SU-DHL-6 (cell line): ENCODE data around the gene PBXIP1.

ENCODE experiments used
- H2AFZ ChIP-seq: fragments of 200-600 bp; sonication (generic); 2 replicates; pipeline ENCODE4 v1.6.1; 2014; ENCODE audit warnings: low read depth, mild to moderate bottlenecking, moderate library complexity, mixed read lengths, antibody characterized with exemption, low read length; ENCODE audit not compliant: severe bottlenecking
- H3F3A ChIP-seq: fragments of 200-600 bp; shearing (Covaris generic); 2 replicates; pipeline ENCODE4 v1.6.0; 2016; ENCODE audit warnings: antibody characterized with exemption, mild to moderate bottlenecking; ENCODE audit not compliant: insufficient read depth
- H3K27ac ChIP-seq: fragments of 200-600 bp; sonication (generic); 2 replicates; pipeline ENCODE4 v1.5.1; 2016; ENCODE audit warnings: low read depth, mild to moderate bottlenecking, low read length, moderate library complexity, mixed read lengths
- H3K27me3 ChIP-seq: fragments of 200-600 bp; sonication (generic), shearing (Covaris generic); 2 replicates; pipeline ENCODE4 v1.6.0; 2014; ENCODE audit warnings: mild to moderate bottlenecking, low read length
- H3K36me3 ChIP-seq: fragments of 200-600 bp; sonication (generic); 2 replicates; pipeline ENCODE4 v1.6.1; 2014; ENCODE audit warnings: mild to moderate bottlenecking, low read length, mixed read lengths
- H3K4me2 ChIP-seq: fragments of 300-600, 200-600 bp; shearing (Covaris generic), sonication (generic); 2 replicates; pipeline ENCODE4 v1.6.0; 2014; ENCODE audit warnings: low read length, low read depth, mild to moderate bottlenecking; ENCODE audit not compliant: poor library complexity, severe bottlenecking
- H3K4me3 ChIP-seq: fragments of 200-600 bp; sonication (generic); 2 replicates; pipeline ENCODE4 v1.5.1; 2014; ENCODE audit warnings: antibody characterized with exemption, low read length, mild to moderate bottlenecking, mixed read lengths; ENCODE audit not compliant: insufficient read depth, poor library complexity, severe bottlenecking
- H3K79me2 ChIP-seq: fragments of 200-600 bp; sonication (generic); 2 replicates; pipeline ENCODE4 v1.6.1; 2014; ENCODE audit warnings: mild to moderate bottlenecking, low read length, moderate library complexity; ENCODE audit not compliant: insufficient read depth
- H3K9ac ChIP-seq: fragments of 200-600 bp; sonication (generic); 2 replicates; pipeline ENCODE4 v1.7.0; 2014; ENCODE audit warnings: mild to moderate bottlenecking, low read length
- H3K9me2 ChIP-seq: fragments of 200-600 bp; sonication (generic); replicated peaks from 2 replicates; pipeline ENCODE4 v1.6.1; 2014; ENCODE audit warnings: low read length; ENCODE audit not compliant: insufficient read depth
- H3K9me3 ChIP-seq: fragments of 200-600 bp; sonication (generic); 2 replicates; pipeline ENCODE4 v1.6.1; 2014; ENCODE audit warnings: low read length, mixed read lengths; ENCODE audit not compliant: insufficient read depth
- H4K20me1 ChIP-seq: fragments of 200-600 bp; sonication (generic); 2 replicates; pipeline ENCODE4 v1.6.1; 2014; ENCODE audit warnings: low read depth, mild to moderate bottlenecking, antibody characterized with exemption, low read length, moderate library complexity, mixed read lengths
- CTCF ChIP-seq: fragments of 200-600 bp; sonication (generic); IDR thresholded peaks from one replicate; pipeline ENCODE4 v1.5.1; 2017; ENCODE audit warnings: antibody characterized with exemption, mild to moderate bottlenecking, low read length, moderate library complexity; ENCODE audit not compliant: insufficient read depth, poor library complexity, severe bottlenecking
- EZH2phosphoT487 ChIP-seq: fragments of 200-600 bp; sonication (generic), shearing (Covaris generic); conservative IDR thresholded peaks from 2 replicates; pipeline ENCODE4 v1.6.1; 2018; ENCODE audit warnings: mild to moderate bottlenecking, antibody characterized with exemption, low read length, moderate library complexity, mixed read lengths

Gene PBXIP1

GRCh38 chr1:154937085-154937987, 18.6 kb downstream of the PBXIP1 start:
- Histone ChIP-seq H3K36me3 (no peaks in the 10 kb centered on the region), H3K27ac (peak overlapping the region; percentile 88)

GRCh38 chr1:154936555-154937084, 19.3 kb downstream of the PBXIP1 start, which contains the start of gene PMVK:
TSS of gene PMVK (minus strand) at chr1:154936719. CDS start at chr1:154936685, 34 bp downstream.
- H3K36me3 ChIP-seq: no peaks in the 10 kb centered on the region
- no peak for TF ChIP-seq EZH2phosphoT487
- peak; percentile 40 for TF ChIP-seq CTCF
- peak within 1 kb of the TSS; percentile 73 for H2AFZ ChIP-seq
- no peaks in the 10 kb centered on the region for H3K27me3 ChIP-seq
- peak within 1 kb of the TSS; percentile 88 for H3K27ac ChIP-seq
- peak within 1 kb of the TSS; percentile 88 for H3K9ac ChIP-seq
- peaks cover 15% of the 10 kb centered on the region for H3F3A ChIP-seq
- peak within 1 kb of the TSS; percentile 79 for H3K4me3 ChIP-seq
- H4K20me1 ChIP-seq: no peaks in the 10 kb centered on the region
- no peaks in the 10 kb centered on the region for H3K9me3 ChIP-seq
- H3K4me2 ChIP-seq: peak within 1 kb of the TSS; percentile 73
- peaks cover 13% of the 10 kb centered on the region for H3K79me2 ChIP-seq
- H3K9me2 ChIP-seq: no peaks in the 10 kb centered on the region

More at GRCh38 chr1:154937085-154937987, 18.6 kb downstream of the PBXIP1 start:
- peak overlapping the region; percentile 88 for H3K9ac ChIP-seq
- no peaks in the 10 kb centered on the region for H3K27me3 ChIP-seq
- H3K4me2 ChIP-seq: peak overlapping the region; percentile 73
- no peaks in the 10 kb centered on the region for H3K9me3 ChIP-seq
- H3F3A ChIP-seq: peaks cover 15% of the 10 kb centered on the region
- peaks cover 13% of the 10 kb centered on the region for H3K79me2 ChIP-seq
- no peaks in the 10 kb centered on the region for H4K20me1 ChIP-seq
- H3K4me3 ChIP-seq: peak overlapping the region; percentile 79
- peak overlapping the region; percentile 73 for H2AFZ ChIP-seq
- H3K9me2 ChIP-seq: no peaks in the 10 kb centered on the region
- TF ChIP-seq CTCF: no peak
- TF ChIP-seq EZH2phosphoT487: no peak

- peak overlapping the region; percentile 73 for H2AFZ ChIP-seq
- TF ChIP-seq CTCF: no peak
- TF ChIP-seq EZH2phosphoT487: no peak
- H3K9me3 ChIP-seq: no peaks in the 10 kb centered on the region
- H3K4me3 ChIP-seq: peak overlapping the region; percentile 79
- peaks cover 14% of the 10 kb centered on the region for H3F3A ChIP-seq
- H3K27me3 ChIP-seq: no peaks in the 10 kb centered on the region
- no peaks in the 10 kb centered on the region for H3K9me2 ChIP-seq
- peak overlapping the region; percentile 88 for H3K9ac ChIP-seq
- H4K20me1 ChIP-seq: no peaks in the 10 kb centered on the region
- peak overlapping the region; percentile 73 for H3K4me2 ChIP-seq
- H3K79me2 ChIP-seq: peaks cover 13% of the 10 kb centered on the region
- H3K36me3 ChIP-seq: no peaks in the 10 kb centered on the region
- peak overlapping the region; percentile 88 for H3K27ac ChIP-seq
Measured at GRCh38 chr1:154935749-154936554, 19.9 kb downstream of the PBXIP1 start.
